ENCODE measurements around the gene MRGPRE.

GRCh38 chr11:3199537-3200295, 32.5 kb downstream of the MRGPRE start:
- TF ChIP-seq EZH2 (IDR thresholded peaks at IDR 0.05; ENCODE audit: insufficient read depth, poor library complexity, severe bottlenecking): no peak
- no peak for TF ChIP-seq EZH2phosphoT487 (IDR thresholded peaks at IDR 0.05; ENCODE audit: insufficient read depth, low read depth)

Data from GM23248 (cell line).